SW480 (cell line): ENCODE results near the gene LRRC8D.
"Not testable (repeated sequence)": the region's sequence is repeated elsewhere in the genome, so short reads cannot be mapped to it uniquely, and the experiment has no call there.

Source experiments
- DNase-seq: peaks from one replicate; pipeline ENCODE4 v3.0.0-alpha.2; 2016; ENCODE audit warnings: low spot score

Gene LRRC8D

GRCh38 chr1:89962024-89962741 lies 141.4 kb downstream of the LRRC8D start:
- DNase-seq = no peak

GRCh38 chr1:89962742-89963075 lies 141.9 kb downstream of the LRRC8D start:
- DNase-seq = no peak

GRCh38 chr1:89965193-89965768 lies 144.4 kb downstream of the LRRC8D start:
- no peak for DNase-seq

- no peak for DNase-seq
These were observed 145.8 kb downstream of the LRRC8D start for GRCh38 chr1:89966656-89967055.

- DNase-seq = no peak
These were observed 150.8 kb downstream of the LRRC8D start for GRCh38 chr1:89971600-89971999.

- DNase-seq = no peak
These were observed 151.2 kb downstream of the LRRC8D start for GRCh38 chr1:89972024-89972423.

- DNase-seq = no peak
These were observed 152.8 kb downstream of the LRRC8D start for GRCh38 chr1:89973471-89974127.

GRCh38 chr1:89974256-89974655 lies 153.4 kb downstream of the LRRC8D start:
- no peak for DNase-seq

GRCh38 chr1:89974696-89975470 lies 154.1 kb downstream of the LRRC8D start:
- no peak for DNase-seq

- no peak for DNase-seq
These were observed 154.8 kb downstream of the LRRC8D start for GRCh38 chr1:89975540-89976125.

GRCh38 chr1:89978755-89979154 lies 157.9 kb downstream of the LRRC8D start:
- DNase-seq = no peak

- no peak for DNase-seq
These were observed 159.8 kb downstream of the LRRC8D start for GRCh38 chr1:89980605-89981004.

- not testable (repeated sequence) for DNase-seq
These were observed 162.0 kb downstream of the LRRC8D start for GRCh38 chr1:89982846-89983245.

- DNase-seq = not testable (repeated sequence)
These were observed 163.8 kb downstream of the LRRC8D start for GRCh38 chr1:89984564-89985116.

- DNase-seq = no peak
These were observed 165.2 kb downstream of the LRRC8D start for GRCh38 chr1:89986020-89986419.
